HepG2 (cell line): ENCODE results near the gene PRKN. TPM values are rescaled to one million over a fixed set of nuclear protein-coding genes. Genes with fewer than 3 reads are reported as not detected.

Source experiments
- FOXC1 ChIP-seq: sonication (generic); formaldehyde crosslinking; IDR thresholded peaks from 2 replicates; pipeline ENCODE4 v1.8.0; 2022; ENCODE audit warnings: mild to moderate bottlenecking, missing genetic modification reagents, borderline replicate concordance
- HMG20A ChIP-seq: IDR thresholded peaks from 2 replicates; pipeline ENCODE4 v1.6.1; 2016; ENCODE audit warnings: borderline replicate concordance
- KAT8 ChIP-seq: IDR thresholded peaks from 2 replicates; pipeline ENCODE4 v1.6.1; 2016; ENCODE audit warnings: missing genetic modification reagents, missing compliant biosample characterization
- MEF2D ChIP-seq: sonication (generic); formaldehyde crosslinking; IDR thresholded peaks from 2 replicates; pipeline ENCODE4 v1.5.1; 2020; ENCODE audit warnings: mild to moderate bottlenecking, missing genetic modification reagents
- MTF1 ChIP-seq: sonication (generic); formaldehyde crosslinking; IDR thresholded peaks from 2 replicates; pipeline ENCODE4 v1.5.0; 2020; ENCODE audit warnings: missing genetic modification reagents
- RAD21 ChIP-seq: fragments of 450-650 bp; formaldehyde crosslinking; IDR thresholded peaks from 2 replicates; pipeline ENCODE4 v1.5.0; 2020; ENCODE audit warnings: mild to moderate bottlenecking
- RBAK ChIP-seq: sonication (generic); formaldehyde crosslinking; IDR thresholded peaks from 2 replicates; pipeline ENCODE4 v1.5.1; 2020; ENCODE audit warnings: mild to moderate bottlenecking, missing genetic modification reagents
- RXRB ChIP-seq: IDR thresholded peaks from 2 replicates; pipeline ENCODE4 v1.6.1; 2016; ENCODE audit warnings: borderline replicate concordance, missing genetic modification reagents, missing compliant biosample characterization
- SRSF9 ChIP-seq: fragments of 200-400 bp; formaldehyde crosslinking; IDR thresholded peaks from 2 replicates; pipeline ENCODE4 v1.6.1; 2018; ENCODE audit warnings: borderline replicate concordance, mild to moderate bottlenecking, low read depth, low read length; ENCODE audit not compliant: insufficient read depth, poor library complexity, severe bottlenecking
- TCF7L2 ChIP-seq: IDR thresholded peaks from 2 replicates; pipeline ENCODE4 v1.6.1; 2011; ENCODE audit warnings: mild to moderate bottlenecking, low read depth, low read length, moderate library complexity
- YEATS2 ChIP-seq: sonication (generic); formaldehyde crosslinking; IDR thresholded peaks from 2 replicates; pipeline ENCODE4 v1.4.0; 2020; ENCODE audit warnings: missing genetic modification reagents, borderline replicate concordance
- ZFP90 ChIP-seq: sonication (generic); formaldehyde crosslinking; IDR thresholded peaks from 2 replicates; pipeline ENCODE4 v1.8.0; 2022; ENCODE audit warnings: missing genetic modification reagents, mild to moderate bottlenecking, inconsistent platforms, borderline replicate concordance
- ZKSCAN1 ChIP-seq: fragments of 150-350 bp; IDR thresholded peaks from 2 replicates; pipeline ENCODE4 v1.6.1; 2014; ENCODE audit warnings: low read length
- ZNF678 ChIP-seq: sonication (generic); formaldehyde crosslinking; IDR thresholded peaks from 2 replicates; pipeline ENCODE4 v1.4.0; 2020; ENCODE audit warnings: mild to moderate bottlenecking, missing genetic modification reagents
- polyA plus RNA-seq, 8 experiments: library from polyadenylated mRNA; depleted of rRNA in 3 of 8; stranded (reverse) in 7 of 8; unstranded in 1 of 8; fragments of >200 nt; fragmentation: Illumina TruSeq in 4 of 8; extraction: Trizol in 4 of 8; gene quantifications; 2 replicates each; pipeline versions ENCODE4 v1.2.1 to v1.2.3, GENCODE V29; 2011 to 2016; ENCODE audit warnings: low read depth in 4 of 8, missing spikeins in 1 of 8, mixed read lengths in 1 of 8; ENCODE audit not compliant: insufficient read depth in 1 of 8
- total RNA-seq, 5 experiments: library from RNA; depleted of rRNA; stranded (reverse); fragments of >200 nt; fragmentation: Illumina TruSeq; extraction: Trizol; gene quantifications; 2 replicates each; pipeline ENCODE4 v1.2.3, GENCODE V29; 2016; ENCODE audit warnings: low read depth in 1 of 5
- TF ChIP-seq, protein P1 (sequence below): sonication (generic); formaldehyde crosslinking; conservative IDR thresholded peaks from 2 replicates; pipeline ENCODE4 v1.8.0; 2022; ENCODE audit warnings: low read depth, missing genetic modification reagents
- TF ChIP-seq, protein P2 (sequence below): sonication (generic); formaldehyde crosslinking; conservative IDR thresholded peaks from 2 replicates; pipeline ENCODE4 v1.8.1; 2023; ENCODE audit warnings: missing genetic modification reagents
- TF ChIP-seq, protein P3 (sequence below): IDR thresholded peaks from 2 replicates; pipeline ENCODE4 v1.6.1; 2016; ENCODE audit warnings: mild to moderate bottlenecking
- TF ChIP-seq, protein P4 (sequence below): sonication (generic); formaldehyde crosslinking; IDR thresholded peaks from 2 replicates; pipeline ENCODE4 v1.5.0; 2020; ENCODE audit warnings: mild to moderate bottlenecking, missing genetic modification reagents, borderline replicate concordance
- TF ChIP-seq, protein P5 (sequence below): sonication (generic); formaldehyde crosslinking; IDR thresholded peaks from 2 replicates; pipeline ENCODE4 v1.4.0; 2020; ENCODE audit warnings: missing genetic modification reagents, borderline replicate concordance

Gene PRKN
- total and polyA plus RNA-seq, 2 of the 13 experiments (the other 11 are each of a cell fraction or from before 2014, with no cell fraction given): 0.31 to 0.44 TPM

DNA sequence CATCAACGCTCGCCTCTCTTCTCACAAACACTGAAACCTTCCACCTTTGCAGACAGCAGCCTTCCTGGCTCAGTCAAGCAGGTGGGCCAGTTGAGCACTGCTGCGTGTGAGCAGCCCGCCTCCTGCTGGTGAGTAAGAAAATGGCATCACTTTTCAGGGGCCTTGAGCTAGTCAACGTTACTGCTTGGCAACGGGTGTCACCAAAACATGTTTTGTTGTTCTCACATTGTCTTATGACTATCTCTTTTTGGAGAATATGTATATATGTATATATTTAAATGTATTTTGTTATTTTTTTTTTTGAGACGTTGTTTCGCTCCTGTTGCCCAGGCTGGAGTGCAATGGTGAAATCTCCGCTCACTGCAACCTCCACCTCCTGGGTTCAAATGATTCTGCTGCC, 1356.7 kb downstream of the PRKN start (continued):
- TF ChIP-seq, protein P1, sequence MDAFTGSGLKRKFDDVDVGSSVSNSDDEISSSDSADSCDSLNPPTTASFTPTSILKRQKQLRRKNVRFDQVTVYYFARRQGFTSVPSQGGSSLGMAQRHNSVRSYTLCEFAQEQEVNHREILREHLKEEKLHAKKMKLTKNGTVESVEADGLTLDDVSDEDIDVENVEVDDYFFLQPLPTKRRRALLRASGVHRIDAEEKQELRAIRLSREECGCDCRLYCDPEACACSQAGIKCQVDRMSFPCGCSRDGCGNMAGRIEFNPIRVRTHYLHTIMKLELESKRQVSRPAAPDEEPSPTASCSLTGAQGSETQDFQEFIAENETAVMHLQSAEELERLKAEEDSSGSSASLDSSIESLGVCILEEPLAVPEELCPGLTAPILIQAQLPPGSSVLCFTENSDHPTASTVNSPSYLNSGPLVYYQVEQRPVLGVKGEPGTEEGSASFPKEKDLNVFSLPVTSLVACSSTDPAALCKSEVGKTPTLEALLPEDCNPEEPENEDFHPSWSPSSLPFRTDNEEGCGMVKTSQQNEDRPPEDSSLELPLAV (CRISPR knock-in tag): no peak
- TF ChIP-seq FOXC1 (CRISPR knock-in tag) (no peak), RXRB (0 out of 2 replicates have a peak, but pooled peaks have one; percentile 15), RAD21 (CRISPR knock-in tag) (peak; percentile 81), ZNF678 (no peak), MTF1 (CRISPR knock-in tag) (no peak), HMG20A (CRISPR knock-in tag) (no peak), ZFP90 (CRISPR knock-in tag) (no peak), KAT8 (CRISPR knock-in tag) (peak; percentile 37; the same call in 1 of the 2 replicates), RBAK (no peak), ZKSCAN1 (no peak; the same call in 1 of the 2 replicates), SRSF9 (no peak), TCF7L2 (no peak), MEF2D (CRISPR knock-in tag) (no peak), YEATS2 (CRISPR knock-in tag) (no peak)
- TF ChIP-seq, protein P2, sequence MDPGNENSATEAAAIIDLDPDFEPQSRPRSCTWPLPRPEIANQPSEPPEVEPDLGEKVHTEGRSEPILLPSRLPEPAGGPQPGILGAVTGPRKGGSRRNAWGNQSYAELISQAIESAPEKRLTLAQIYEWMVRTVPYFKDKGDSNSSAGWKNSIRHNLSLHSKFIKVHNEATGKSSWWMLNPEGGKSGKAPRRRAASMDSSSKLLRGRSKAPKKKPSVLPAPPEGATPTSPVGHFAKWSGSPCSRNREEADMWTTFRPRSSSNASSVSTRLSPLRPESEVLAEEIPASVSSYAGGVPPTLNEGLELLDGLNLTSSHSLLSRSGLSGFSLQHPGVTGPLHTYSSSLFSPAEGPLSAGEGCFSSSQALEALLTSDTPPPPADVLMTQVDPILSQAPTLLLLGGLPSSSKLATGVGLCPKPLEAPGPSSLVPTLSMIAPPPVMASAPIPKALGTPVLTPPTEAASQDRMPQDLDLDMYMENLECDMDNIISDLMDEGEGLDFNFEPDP (CRISPR knock-in tag): no peak
- TF ChIP-seq, protein P3, sequence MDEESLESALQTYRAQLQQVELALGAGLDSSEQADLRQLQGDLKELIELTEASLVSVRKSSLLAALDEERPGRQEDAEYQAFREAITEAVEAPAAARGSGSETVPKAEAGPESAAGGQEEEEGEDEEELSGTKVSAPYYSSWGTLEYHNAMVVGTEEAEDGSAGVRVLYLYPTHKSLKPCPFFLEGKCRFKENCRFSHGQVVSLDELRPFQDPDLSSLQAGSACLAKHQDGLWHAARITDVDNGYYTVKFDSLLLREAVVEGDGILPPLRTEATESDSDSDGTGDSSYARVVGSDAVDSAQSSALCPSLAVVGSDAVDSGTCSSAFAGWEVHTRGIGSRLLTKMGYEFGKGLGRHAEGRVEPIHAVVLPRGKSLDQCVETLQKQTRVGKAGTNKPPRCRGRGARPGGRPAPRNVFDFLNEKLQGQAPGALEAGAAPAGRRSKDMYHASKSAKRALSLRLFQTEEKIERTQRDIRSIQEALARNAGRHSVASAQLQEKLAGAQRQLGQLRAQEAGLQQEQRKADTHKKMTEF (CRISPR knock-in tag): no peak
- TF ChIP-seq, protein P4, sequence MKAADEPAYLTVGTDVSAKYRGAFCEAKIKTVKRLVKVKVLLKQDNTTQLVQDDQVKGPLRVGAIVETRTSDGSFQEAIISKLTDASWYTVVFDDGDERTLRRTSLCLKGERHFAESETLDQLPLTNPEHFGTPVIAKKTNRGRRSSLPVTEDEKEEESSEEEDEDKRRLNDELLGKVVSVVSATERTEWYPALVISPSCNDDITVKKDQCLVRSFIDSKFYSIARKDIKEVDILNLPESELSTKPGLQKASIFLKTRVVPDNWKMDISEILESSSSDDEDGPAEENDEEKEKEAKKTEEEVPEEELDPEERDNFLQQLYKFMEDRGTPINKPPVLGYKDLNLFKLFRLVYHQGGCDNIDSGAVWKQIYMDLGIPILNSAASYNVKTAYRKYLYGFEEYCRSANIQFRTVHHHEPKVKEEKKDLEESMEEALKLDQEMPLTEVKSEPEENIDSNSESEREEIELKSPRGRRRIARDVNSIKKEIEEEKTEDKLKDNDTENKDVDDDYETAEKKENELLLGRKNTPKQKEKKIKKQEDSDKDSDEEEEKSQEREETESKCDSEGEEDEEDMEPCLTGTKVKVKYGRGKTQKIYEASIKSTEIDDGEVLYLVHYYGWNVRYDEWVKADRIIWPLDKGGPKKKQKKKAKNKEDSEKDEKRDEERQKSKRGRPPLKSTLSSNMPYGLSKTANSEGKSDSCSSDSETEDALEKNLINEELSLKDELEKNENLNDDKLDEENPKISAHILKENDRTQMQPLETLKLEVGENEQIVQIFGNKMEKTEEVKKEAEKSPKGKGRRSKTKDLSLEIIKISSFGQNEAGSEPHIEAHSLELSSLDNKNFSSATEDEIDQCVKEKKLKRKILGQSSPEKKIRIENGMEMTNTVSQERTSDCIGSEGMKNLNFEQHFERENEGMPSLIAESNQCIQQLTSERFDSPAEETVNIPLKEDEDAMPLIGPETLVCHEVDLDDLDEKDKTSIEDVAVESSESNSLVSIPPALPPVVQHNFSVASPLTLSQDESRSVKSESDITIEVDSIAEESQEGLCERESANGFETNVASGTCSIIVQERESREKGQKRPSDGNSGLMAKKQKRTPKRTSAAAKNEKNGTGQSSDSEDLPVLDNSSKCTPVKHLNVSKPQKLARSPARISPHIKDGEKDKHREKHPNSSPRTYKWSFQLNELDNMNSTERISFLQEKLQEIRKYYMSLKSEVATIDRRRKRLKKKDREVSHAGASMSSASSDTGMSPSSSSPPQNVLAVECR (CRISPR knock-in tag): no peak
- TF ChIP-seq, protein P5, sequence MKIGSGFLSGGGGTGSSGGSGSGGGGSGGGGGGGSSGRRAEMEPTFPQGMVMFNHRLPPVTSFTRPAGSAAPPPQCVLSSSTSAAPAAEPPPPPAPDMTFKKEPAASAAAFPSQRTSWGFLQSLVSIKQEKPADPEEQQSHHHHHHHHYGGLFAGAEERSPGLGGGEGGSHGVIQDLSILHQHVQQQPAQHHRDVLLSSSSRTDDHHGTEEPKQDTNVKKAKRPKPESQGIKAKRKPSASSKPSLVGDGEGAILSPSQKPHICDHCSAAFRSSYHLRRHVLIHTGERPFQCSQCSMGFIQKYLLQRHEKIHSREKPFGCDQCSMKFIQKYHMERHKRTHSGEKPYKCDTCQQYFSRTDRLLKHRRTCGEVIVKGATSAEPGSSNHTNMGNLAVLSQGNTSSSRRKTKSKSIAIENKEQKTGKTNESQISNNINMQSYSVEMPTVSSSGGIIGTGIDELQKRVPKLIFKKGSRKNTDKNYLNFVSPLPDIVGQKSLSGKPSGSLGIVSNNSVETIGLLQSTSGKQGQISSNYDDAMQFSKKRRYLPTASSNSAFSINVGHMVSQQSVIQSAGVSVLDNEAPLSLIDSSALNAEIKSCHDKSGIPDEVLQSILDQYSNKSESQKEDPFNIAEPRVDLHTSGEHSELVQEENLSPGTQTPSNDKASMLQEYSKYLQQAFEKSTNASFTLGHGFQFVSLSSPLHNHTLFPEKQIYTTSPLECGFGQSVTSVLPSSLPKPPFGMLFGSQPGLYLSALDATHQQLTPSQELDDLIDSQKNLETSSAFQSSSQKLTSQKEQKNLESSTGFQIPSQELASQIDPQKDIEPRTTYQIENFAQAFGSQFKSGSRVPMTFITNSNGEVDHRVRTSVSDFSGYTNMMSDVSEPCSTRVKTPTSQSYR: no peak
